Activated CD4-positive, CD25-positive, alpha-beta regulatory T cell treated with anti-CD3 and anti-CD28 coated beads, Interleukin-2, amount 50 U/mL, for 72 hours (primary cell): ENCODE results near the gene TFCP2L1.
"Not testable (repeated sequence)": the region's sequence is repeated elsewhere in the genome, so short reads cannot be mapped to it uniquely, and the experiment has no call there.

Source experiments
- DNase-seq: peaks from one replicate; pipeline ENCODE4 v3.0.0; 2021

The TFCP2L1 gene

GRCh38 chr2:121239969-121240368, 45.0 kb downstream of the TFCP2L1 start:
- no peak for DNase-seq

- no peak for DNase-seq
These were observed 45.5 kb downstream of the TFCP2L1 start for GRCh38 chr2:121239471-121239870.

GRCh38 chr2:121238828-121239227, 46.2 kb downstream of the TFCP2L1 start:
- no peak for DNase-seq

GRCh38 chr2:121237980-121238665, 46.9 kb downstream of the TFCP2L1 start:
- no peak for DNase-seq

GRCh38 chr2:121237336-121237979, 47.5 kb downstream of the TFCP2L1 start:
- DNase-seq = no peak

GRCh38 chr2:121236650-121237180, 48.3 kb downstream of the TFCP2L1 start:
- DNase-seq = no peak

GRCh38 chr2:121236101-121236640, 48.8 kb downstream of the TFCP2L1 start:
- no peak for DNase-seq

- no peak for DNase-seq
These were observed 49.5 kb downstream of the TFCP2L1 start for GRCh38 chr2:121235542-121235941.

- no peak for DNase-seq
These were observed 50.2 kb downstream of the TFCP2L1 start for GRCh38 chr2:121234791-121235190.

GRCh38 chr2:121234144-121234543, 50.9 kb downstream of the TFCP2L1 start:
- no peak for DNase-seq

- no peak for DNase-seq
These were observed 51.4 kb downstream of the TFCP2L1 start for GRCh38 chr2:121233486-121234110.

- no peak for DNase-seq
These were observed 52.3 kb downstream of the TFCP2L1 start for GRCh38 chr2:121232626-121233265.

GRCh38 chr2:121231385-121232000, 53.5 kb downstream of the TFCP2L1 start:
- DNase-seq = no peak

- no peak for DNase-seq
These were observed 56.5 kb downstream of the TFCP2L1 start for GRCh38 chr2:121228521-121228920.

GRCh38 chr2:121227381-121228144, 57.4 kb downstream of the TFCP2L1 start:
- not testable (repeated sequence) for DNase-seq

GRCh38 chr2:121225681-121226080, 59.3 kb downstream of the TFCP2L1 start:
- not testable (repeated sequence) for DNase-seq

GRCh38 chr2:121220995-121221394, 64.0 kb downstream of the TFCP2L1 start:
- no peak for DNase-seq

- no peak for DNase-seq
These were observed 65.1 kb downstream of the TFCP2L1 start for GRCh38 chr2:121219866-121220265.

GRCh38 chr2:121218386-121218938, 66.5 kb downstream of the TFCP2L1 start:
- no peak for DNase-seq

- DNase-seq = no peak
These were observed 67.4 kb downstream of the TFCP2L1 start for GRCh38 chr2:121217627-121218026.

- no peak for DNase-seq
These were observed 70.7 kb downstream of the TFCP2L1 start for GRCh38 chr2:121214296-121214695.

- DNase-seq = no peak
These were observed 71.6 kb downstream of the TFCP2L1 start for GRCh38 chr2:121213386-121213785.
